Measurements from ENCODE around the gene KIF20B. TPM values are rescaled to one million over a fixed set of nuclear protein-coding genes. Genes with fewer than 3 reads are reported as not detected.

The KIF20B gene
- total and polyA plus RNA-seq, 2 of the 13 experiments (the other 11 are each of a cell fraction or from before 2014, with no cell fraction given): 3.5 to 38.6 TPM

DNA sequence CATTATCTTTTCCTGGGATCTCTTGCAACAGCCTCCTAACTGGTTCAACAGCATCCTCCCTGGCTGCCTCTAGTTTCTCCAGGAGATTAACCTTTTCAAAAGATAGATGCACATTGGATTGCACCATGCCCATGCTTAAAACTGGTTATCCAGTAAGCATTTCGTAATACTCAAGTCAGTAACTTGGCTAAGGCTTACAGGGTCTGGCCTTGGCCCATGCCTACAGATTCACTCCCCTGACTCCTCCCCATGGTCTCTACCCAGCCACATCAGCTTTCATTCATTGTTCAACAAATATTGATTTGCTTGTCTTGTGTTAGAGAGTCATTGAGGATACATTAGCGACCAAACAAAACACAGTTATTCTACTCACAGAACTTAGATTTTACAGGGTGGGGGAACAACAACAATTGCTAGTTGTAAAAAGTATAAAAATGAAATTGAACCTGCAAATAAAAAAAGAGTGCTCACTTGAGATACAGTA, 1.8 kb upstream of the KIF20B start (continued):
- TF ChIP-seq, protein P1, sequence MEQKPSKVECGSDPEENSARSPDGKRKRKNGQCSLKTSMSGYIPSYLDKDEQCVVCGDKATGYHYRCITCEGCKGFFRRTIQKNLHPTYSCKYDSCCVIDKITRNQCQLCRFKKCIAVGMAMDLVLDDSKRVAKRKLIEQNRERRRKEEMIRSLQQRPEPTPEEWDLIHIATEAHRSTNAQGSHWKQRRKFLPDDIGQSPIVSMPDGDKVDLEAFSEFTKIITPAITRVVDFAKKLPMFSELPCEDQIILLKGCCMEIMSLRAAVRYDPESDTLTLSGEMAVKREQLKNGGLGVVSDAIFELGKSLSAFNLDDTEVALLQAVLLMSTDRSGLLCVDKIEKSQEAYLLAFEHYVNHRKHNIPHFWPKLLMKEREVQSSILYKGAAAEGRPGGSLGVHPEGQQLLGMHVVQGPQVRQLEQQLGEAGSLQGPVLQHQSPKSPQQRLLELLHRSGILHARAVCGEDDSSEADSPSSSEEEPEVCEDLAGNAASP (CRISPR knock-in tag; IDR thresholded peaks at IDR 0.05; ENCODE audit: borderline replicate concordance): peak; percentile 76
- TF ChIP-seq ZNF232 (CRISPR knock-in tag; IDR thresholded peaks at IDR 0.05; ENCODE audit: borderline replicate concordance): no peak
- TF ChIP-seq, protein P2, sequence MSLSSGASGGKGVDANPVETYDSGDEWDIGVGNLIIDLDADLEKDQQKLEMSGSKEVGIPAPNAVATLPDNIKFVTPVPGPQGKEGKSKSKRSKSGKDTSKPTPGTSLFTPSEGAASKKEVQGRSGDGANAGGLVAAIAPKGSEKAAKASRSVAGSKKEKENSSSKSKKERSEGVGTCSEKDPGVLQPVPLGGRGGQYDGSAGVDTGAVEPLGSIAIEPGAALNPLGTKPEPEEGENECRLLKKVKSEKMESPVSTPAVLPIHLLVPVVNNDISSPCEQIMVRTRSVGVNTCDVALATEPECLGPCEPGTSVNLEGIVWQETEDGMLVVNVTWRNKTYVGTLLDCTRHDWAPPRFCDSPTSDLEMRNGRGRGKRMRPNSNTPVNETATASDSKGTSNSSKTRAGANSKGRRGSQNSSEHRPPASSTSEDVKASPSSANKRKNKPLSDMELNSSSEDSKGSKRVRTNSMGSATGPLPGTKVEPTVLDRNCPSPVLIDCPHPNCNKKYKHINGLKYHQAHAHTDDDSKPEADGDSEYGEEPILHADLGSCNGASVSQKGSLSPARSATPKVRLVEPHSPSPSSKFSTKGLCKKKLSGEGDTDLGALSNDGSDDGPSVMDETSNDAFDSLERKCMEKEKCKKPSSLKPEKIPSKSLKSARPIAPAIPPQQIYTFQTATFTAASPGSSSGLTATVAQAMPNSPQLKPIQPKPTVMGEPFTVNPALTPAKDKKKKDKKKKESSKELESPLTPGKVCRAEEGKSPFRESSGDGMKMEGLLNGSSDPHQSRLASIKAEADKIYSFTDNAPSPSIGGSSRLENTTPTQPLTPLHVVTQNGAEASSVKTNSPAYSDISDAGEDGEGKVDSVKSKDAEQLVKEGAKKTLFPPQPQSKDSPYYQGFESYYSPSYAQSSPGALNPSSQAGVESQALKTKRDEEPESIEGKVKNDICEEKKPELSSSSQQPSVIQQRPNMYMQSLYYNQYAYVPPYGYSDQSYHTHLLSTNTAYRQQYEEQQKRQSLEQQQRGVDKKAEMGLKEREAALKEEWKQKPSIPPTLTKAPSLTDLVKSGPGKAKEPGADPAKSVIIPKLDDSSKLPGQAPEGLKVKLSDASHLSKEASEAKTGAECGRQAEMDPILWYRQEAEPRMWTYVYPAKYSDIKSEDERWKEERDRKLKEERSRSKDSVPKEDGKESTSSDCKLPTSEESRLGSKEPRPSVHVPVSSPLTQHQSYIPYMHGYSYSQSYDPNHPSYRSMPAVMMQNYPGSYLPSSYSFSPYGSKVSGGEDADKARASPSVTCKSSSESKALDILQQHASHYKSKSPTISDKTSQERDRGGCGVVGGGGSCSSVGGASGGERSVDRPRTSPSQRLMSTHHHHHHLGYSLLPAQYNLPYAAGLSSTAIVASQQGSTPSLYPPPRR (CRISPR knock-in tag; IDR thresholded peaks at IDR 0.05; ENCODE audit: borderline replicate concordance): peak; percentile 82; the same call in 1 of the 2 replicates
- TF ChIP-seq ZFP62 (CRISPR knock-in tag; IDR thresholded peaks at IDR 0.05): no peak
- TF ChIP-seq KLF12 (CRISPR knock-in tag; IDR thresholded peaks at IDR 0.05; ENCODE audit: borderline replicate concordance): 0 out of 2 replicates have a peak, but pooled peaks have one; percentile 27
- peak; percentile 37; the same call in 1 of the 2 replicates for TF ChIP-seq CHD4 (IDR thresholded peaks at IDR 0.05; ENCODE audit: borderline replicate concordance, low read length)
- TF ChIP-seq TBP (CRISPR knock-in tag; IDR thresholded peaks at IDR 0.05): no peak
- TF ChIP-seq, protein P3, sequence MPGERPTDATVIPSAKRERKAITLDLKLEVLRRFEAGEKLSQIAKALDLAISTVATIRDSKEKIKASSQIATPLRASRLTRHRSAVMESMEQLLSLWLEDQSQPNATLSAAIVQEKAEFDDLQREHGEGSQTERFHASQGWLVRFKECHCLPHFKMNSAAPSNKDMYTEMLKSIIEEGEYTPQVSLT (CRISPR knock-in tag; IDR thresholded peaks at IDR 0.05; ENCODE audit: borderline replicate concordance, low read depth): no peak
- no peak for TF ChIP-seq NCOA1 (CRISPR knock-in tag; IDR thresholded peaks at IDR 0.05)
- no peak for TF ChIP-seq SNAPC2 (CRISPR knock-in tag; IDR thresholded peaks at IDR 0.05)
- TF ChIP-seq CREB1 (IDR thresholded peaks at IDR 0.05): no peak
- peak; percentile 81 for TF ChIP-seq CREB1 (CRISPR knock-in tag; IDR thresholded peaks at IDR 0.05)
- peak in 1 of 2 experiments; percentile 72; a peak in 1 of 4 replicates for TF ChIP-seq KLF16 (CRISPR knock-in tag; IDR thresholded peaks at IDR 0.05)
- no peak for TF ChIP-seq CBX2 (IDR thresholded peaks at IDR 0.05; ENCODE audit: low read depth, low read length)
- no peak for TF ChIP-seq CBX2 (CRISPR knock-in tag; IDR thresholded peaks at IDR 0.05; ENCODE audit: low read depth)
- TF ChIP-seq RBM22 (optimal IDR thresholded peaks at IDR 0.05; ENCODE audit: low read length): no peak
- no peak for TF ChIP-seq NR3C1 (CRISPR knock-in tag; IDR thresholded peaks at IDR 0.05)
- TF ChIP-seq ZSCAN29 (CRISPR knock-in tag; conservative IDR thresholded peaks at IDR 0.05): peak; percentile 89
- TF ChIP-seq MIER2 (CRISPR knock-in tag; IDR thresholded peaks at IDR 0.05): peak; percentile 69; the same call in 1 of the 2 replicates
- peak; percentile 19 for TF ChIP-seq NFYC (CRISPR knock-in tag; IDR thresholded peaks at IDR 0.05)
- no peak for TF ChIP-seq ZNF816 (CRISPR knock-in tag; IDR thresholded peaks at IDR 0.05; ENCODE audit: borderline replicate concordance)
